SK-N-SH (cell line): ENCODE measurements around the gene NTN1.

Source experiments
- EP300 ChIP-seq, 2 experiments: IDR thresholded peaks; 2 replicates each; pipeline versions ENCODE4 v1.4.0 to v1.6.1; 2012; ENCODE audit warnings: borderline replicate concordance in 1 of 2, low read depth in 1 of 2, low read length in 1 of 2
- RCOR1 ChIP-seq: fragments of 150-350 bp; IDR thresholded peaks from 2 replicates; pipeline ENCODE4 v1.6.1; 2017; ENCODE audit warnings: antibody characterized with exemption, low read length
- RFX5 ChIP-seq: IDR thresholded peaks from 2 replicates; pipeline ENCODE4 v1.6.1; 2012; ENCODE audit warnings: mild to moderate bottlenecking, improper control_type of control experiment, low read length
- TAF1 ChIP-seq: IDR thresholded peaks from 2 replicates; pipeline ENCODE4 v1.6.1; 2012; ENCODE audit warnings: low read depth, mild to moderate bottlenecking, low read length, moderate library complexity, borderline replicate concordance
- TCF12 ChIP-seq: IDR thresholded peaks from 2 replicates; pipeline ENCODE4 v1.4.0; 2012
- TF ChIP-seq, protein P1 (sequence below): fragments of 200-600 bp; sonication (generic); IDR thresholded peaks from 2 replicates; pipeline ENCODE4 v1.6.1; 2017; ENCODE audit warnings: antibody characterized with exemption, mild to moderate bottlenecking, moderate library complexity
- TF ChIP-seq, protein P2 (sequence below): IDR thresholded peaks from 2 replicates; pipeline ENCODE4; 2012

DNA sequence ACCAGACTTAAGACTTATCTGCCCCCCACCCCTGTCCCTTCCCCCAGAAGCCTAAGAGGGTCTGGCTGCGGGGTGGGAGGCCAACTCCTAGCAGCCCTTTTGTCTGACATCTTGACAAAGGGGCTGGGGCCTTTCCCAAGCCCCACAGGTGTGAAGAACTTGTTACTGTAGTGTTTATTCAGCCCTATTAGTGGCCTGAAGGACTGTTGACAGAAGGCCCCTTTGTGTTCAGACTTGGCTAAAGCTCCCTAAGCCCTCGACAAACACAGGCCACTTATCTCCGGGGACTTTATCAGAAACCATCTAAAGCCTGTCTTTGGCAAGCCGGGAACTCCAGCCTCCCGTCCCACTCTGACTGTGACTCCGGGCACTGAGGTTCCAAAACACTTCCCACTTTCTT lies 129.8 kb downstream of the NTN1 start:
- TF ChIP-seq TAF1 (no peak), TCF12 (no peak), RCOR1 (no peak), RFX5 (no peak), EP300 (IDR thresholded peaks at IDR 0.05; ENCODE audit: borderline replicate concordance in 1 of 2, low read depth in 1 of 2, low read length in 1 of 2) (no peak)
- TF ChIP-seq, protein P1, sequence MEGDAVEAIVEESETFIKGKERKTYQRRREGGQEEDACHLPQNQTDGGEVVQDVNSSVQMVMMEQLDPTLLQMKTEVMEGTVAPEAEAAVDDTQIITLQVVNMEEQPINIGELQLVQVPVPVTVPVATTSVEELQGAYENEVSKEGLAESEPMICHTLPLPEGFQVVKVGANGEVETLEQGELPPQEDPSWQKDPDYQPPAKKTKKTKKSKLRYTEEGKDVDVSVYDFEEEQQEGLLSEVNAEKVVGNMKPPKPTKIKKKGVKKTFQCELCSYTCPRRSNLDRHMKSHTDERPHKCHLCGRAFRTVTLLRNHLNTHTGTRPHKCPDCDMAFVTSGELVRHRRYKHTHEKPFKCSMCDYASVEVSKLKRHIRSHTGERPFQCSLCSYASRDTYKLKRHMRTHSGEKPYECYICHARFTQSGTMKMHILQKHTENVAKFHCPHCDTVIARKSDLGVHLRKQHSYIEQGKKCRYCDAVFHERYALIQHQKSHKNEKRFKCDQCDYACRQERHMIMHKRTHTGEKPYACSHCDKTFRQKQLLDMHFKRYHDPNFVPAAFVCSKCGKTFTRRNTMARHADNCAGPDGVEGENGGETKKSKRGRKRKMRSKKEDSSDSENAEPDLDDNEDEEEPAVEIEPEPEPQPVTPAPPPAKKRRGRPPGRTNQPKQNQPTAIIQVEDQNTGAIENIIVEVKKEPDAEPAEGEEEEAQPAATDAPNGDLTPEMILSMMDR, result no peak
- TF ChIP-seq, protein P2, sequence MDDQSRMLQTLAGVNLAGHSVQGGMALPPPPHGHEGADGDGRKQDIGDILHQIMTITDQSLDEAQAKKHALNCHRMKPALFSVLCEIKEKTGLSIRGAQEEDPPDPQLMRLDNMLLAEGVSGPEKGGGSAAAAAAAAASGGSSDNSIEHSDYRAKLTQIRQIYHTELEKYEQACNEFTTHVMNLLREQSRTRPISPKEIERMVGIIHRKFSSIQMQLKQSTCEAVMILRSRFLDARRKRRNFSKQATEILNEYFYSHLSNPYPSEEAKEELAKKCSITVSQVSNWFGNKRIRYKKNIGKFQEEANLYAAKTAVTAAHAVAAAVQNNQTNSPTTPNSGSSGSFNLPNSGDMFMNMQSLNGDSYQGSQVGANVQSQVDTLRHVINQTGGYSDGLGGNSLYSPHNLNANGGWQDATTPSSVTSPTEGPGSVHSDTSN, result no peak
